NT2/D1 (cell line): ENCODE results near the gene MRPS6.

Experiments used
- SUZ12 ChIP-seq: IDR thresholded peaks from 2 replicates; pipeline ENCODE4 v1.6.1; 2011; ENCODE audit not compliant: insufficient read length, insufficient read depth; ENCODE audit errors: extremely low read depth
- YY1 ChIP-seq: IDR thresholded peaks from 2 replicates; pipeline ENCODE4 v1.6.1; 2011; ENCODE audit not compliant: insufficient read length, insufficient read depth
- ZNF274 ChIP-seq: IDR thresholded peaks from 2 replicates; pipeline ENCODE4 v1.6.1; 2011; ENCODE audit warnings: mild to moderate bottlenecking, low read depth, low read length

GRCh38 chr21:34091032-34091431 lies 17.7 kb downstream of the MRPS6 start:
- no peak for TF ChIP-seq ZNF274
- TF ChIP-seq YY1 = no peak
- TF ChIP-seq SUZ12 = no peak
